Activated naive CD4-positive, alpha-beta T cell treated with Interleukin-2 at 50 U/mL for 16 hours (primary cell): ENCODE results near the gene ADNP2.
"Not testable (repeated sequence)": the region's sequence is repeated elsewhere in the genome, so short reads cannot be mapped to it uniquely, and the experiment has no call there.

Experiments
- DNase-seq: peaks from one replicate; pipeline ENCODE4 v3.0.0-alpha.2; 2020

ADNP2 gene

GRCh38 chr18:80147418-80148325, 38.6 kb downstream of the ADNP2 start:
- peak; percentile 83 for DNase-seq

- no peak for DNase-seq
Observed at GRCh38 chr18:80148326-80149199, 39.5 kb downstream of the ADNP2 start.

DNA sequence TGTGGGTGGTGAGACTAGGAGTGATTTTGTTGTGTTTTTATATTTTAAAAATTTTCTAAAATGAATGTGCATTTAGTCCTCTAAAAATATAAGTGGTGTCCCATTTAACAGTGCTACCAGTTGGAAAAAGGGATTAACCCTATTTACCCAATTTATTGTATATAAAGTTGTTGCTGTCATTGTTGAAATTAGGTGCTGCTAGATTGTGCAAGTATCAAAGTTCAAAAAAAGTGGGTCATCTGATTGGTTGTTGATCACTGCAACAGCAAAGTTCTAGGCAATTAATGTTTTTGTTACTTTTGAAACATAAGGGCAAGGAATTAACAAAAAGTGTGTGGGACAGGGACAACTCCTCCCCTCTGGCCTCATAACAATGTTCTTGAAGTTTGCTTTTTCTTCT, 40.6 kb downstream of the ADNP2 start:
- no peak for DNase-seq

- peak; percentile 55 for DNase-seq
Observed at GRCh38 chr18:80154293-80154692, 45.2 kb downstream of the ADNP2 start.

- peak; percentile 81 for DNase-seq
Observed at GRCh38 chr18:80157708-80158343, 48.8 kb downstream of the ADNP2 start.

- no peak for DNase-seq
Observed at GRCh38 chr18:80158365-80158764, 49.3 kb downstream of the ADNP2 start.

DNA sequence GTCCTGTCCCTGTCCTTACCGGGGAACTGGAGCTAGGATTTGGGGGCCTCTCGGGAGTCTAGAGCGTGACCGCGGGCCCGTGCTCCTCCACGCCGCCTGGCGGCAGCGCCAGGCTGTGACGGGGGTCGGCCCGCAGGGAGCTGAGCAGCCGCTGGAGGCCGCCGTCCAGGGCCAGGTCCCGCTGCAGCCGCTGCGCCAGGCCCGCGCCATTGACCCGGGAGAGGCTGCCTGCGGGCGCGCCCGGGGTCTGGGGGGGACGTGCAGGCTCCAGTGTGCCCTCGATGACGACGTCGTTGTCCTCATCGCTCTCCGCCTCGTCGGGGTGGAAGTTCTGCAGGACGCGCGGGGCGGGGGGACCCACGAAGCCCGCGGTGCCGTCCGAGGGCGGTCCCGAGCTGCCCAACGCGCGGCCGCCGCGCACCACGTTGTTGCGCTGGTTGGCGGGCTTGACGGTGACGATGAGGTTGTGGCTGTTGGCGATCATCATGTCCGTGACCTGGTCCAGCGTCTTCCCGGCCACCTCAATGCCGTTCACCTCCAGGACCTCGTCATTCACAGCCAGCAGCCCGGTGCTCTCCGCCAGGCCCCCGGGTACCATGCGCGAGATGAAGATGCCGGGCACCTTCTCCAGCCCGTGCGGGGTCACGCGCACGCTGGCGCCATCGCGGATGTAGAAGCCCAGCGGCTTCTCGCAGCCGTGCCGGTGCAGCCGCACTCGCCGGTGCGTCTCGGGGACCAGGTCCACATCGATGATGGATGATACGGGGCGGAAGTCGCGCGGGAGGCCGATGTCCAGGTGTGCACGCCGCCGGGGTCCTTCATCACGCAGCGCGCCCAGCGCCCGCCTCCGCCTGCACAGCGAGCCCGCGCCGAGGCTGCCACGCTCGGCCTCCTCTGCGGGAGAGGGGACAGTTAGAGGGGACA, 50.9 kb downstream of the ADNP2 start:
- peak; percentile 49 for DNase-seq

DNA sequence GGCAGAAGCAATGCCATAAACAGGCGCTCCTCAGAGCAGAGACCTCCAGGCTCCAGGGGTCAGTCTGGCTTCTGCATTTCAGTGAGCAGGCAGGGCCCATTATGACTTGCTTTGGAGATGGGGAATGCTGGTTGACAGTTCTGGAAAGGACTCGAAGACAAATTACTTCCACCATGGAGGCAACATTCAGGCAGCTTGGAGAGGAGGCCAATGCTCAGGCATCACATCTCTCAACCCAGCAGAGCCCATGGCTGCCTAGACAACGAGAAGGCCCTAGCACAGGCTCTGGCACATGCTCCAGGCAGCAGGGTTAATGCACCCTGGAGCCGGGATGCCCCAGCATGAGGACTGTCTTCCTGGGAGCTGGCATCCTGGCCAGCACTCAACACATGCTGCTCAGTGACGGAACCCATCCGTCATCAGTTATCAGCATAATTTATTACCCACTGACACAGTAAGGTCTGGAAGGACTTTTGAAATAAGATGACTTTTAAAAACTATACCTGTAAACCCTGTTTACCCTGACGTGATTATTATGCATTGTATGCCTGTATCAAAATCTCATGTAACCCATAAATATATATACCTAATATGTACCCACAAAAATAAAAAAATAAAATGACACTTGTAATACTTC, 52.8 kb downstream of the ADNP2 start:
- DNase-seq, result no peak

GRCh38 chr18:80163183-80163582, 54.1 kb downstream of the ADNP2 start:
- DNase-seq, result no peak

GRCh38 chr18:80164727-80165355, 55.8 kb downstream of the ADNP2 start:
- DNase-seq, result not testable (repeated sequence)

GRCh38 chr18:80166240-80166639, 57.2 kb downstream of the ADNP2 start:
- no peak for DNase-seq

- DNase-seq, result no peak
Observed at GRCh38 chr18:80166725-80167124, 57.7 kb downstream of the ADNP2 start.

DNA sequence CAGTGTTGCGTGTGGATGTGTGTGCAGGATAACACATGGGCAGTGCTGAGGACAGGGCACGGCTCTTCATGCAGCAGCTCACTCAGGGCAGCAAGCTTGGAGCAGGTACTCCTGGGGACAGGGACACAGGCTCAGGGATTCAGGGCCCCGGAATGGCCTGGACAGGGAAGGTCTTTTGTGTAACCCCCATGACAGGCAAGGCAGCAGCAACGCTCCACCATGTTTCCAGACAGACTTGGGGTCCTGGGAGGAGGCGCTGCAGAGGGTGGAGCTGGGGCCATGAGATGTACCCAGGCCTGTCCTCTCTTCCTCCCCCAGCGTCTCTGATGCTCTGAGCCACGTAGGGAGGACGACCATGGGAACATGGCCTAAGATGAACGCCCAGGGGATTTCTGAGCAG, 58.3 kb downstream of the ADNP2 start:
- no peak for DNase-seq

DNA sequence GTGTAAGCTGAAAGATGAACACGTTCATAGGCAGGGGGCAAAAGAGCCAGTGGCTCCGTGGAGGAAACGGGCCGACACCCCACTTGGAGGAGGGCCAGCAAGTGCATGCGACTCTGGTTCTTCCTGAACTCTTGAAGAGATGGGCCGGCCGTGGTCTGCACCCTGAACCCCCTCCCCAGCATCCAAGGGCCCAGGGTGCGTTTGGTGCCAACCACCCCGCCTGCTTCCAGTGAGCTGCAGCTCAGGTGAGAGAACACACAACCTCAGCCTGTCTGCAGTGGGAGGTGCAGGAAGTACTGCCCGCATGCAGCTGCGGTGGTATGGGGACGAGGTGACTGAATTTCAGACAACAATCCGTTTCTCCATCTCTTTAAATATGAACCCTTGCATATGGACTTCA, 58.9 kb downstream of the ADNP2 start:
- DNase-seq, result no peak

DNA sequence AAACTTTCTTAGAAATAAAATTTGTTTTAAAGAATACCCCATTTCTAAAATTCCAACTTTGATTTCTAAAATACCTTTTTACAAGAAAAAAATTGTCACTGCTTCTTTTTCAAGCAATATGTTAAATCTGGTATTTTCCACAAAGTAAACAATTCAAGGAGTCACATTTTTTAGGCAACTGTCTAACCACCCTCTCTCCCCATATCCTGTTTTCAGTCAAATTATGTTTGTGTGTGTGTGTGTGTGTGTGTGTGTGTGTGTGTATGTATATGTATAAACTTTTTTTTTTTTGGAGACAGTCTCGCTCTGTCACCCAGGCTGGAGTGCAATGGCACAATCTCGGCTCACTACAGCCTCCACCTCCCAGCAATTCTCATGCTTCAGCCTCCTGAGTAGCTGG, 59.3 kb downstream of the ADNP2 start:
- DNase-seq, result no peak

GRCh38 chr18:80168982-80169381, 59.9 kb downstream of the ADNP2 start:
- no peak for DNase-seq

- no peak for DNase-seq
Observed at GRCh38 chr18:80169607-80170006, 60.5 kb downstream of the ADNP2 start.

- no peak for DNase-seq
Observed at GRCh38 chr18:80170395-80171053, 61.5 kb downstream of the ADNP2 start.

- DNase-seq, result peak; percentile 52
Observed at GRCh38 chr18:80171054-80171872, 62.2 kb downstream of the ADNP2 start.

DNA sequence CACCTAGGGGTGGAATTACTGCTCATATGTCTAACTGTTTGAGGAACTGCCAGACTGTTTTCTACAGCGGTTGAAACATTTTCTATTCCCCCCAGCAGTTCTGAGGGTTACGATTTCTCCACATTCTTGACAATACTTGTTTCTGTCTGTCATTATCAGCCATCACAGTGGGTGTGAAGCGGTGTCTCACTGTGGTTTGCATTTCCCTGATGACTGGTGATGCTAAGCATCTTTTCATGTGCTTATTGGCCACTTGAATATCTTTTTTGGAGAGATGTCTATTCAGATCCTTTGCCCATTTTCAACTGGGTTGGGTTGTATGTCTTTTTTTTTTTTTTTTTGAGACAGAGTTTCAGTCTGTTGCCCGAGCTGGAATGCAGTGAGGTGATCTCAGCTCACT, 63.0 kb downstream of the ADNP2 start:
- no peak for DNase-seq
